Pancreas (tissue), 10 donors: ENCODE measurements around the gene R3HDM4. TPM values are rescaled to one million over a fixed set of nuclear protein-coding genes. Genes with fewer than 3 reads are reported as not detected.
"Not testable (repeated sequence)": the region's sequence is repeated elsewhere in the genome, so short reads cannot be mapped to it uniquely, and the experiment has no call there.

Source experiments
- ATAC-seq, 4 donors: fragments of 200-7000 bp; cut with Tn5 transposase; one replicate each; pipeline versions ENCODE4 v1.8.0 to v1.9.1; 2020; ENCODE audit warnings: mild to moderate bottlenecking in 4 of 4, moderate library complexity in 4 of 4
- DNase-seq, 6 donors: peaks; one replicate each; pipeline ENCODE4 v3.0.0-alpha.2; 2020
- FAIRE-seq: peaks from 2 replicates; lab custom pipeline; 2012; peaks lifted over from hg19 to GRCh38; lab: Jason Lieb, UNC
- H3K27ac ChIP-seq, 4 donors: fragments of 200-600 bp; sonication (generic); 1 replicate in 3 of 4; 2 replicates in 1 of 4; pipeline versions ENCODE4 v1.5.0 to v1.8.0; 2020
- H3K27me3 ChIP-seq, 4 donors: fragments of 200-600 bp; one replicate each; pipeline ENCODE4 v1.8.0; 2021
- H3K36me3 ChIP-seq, 3 donors: fragments of 200-600 bp; sonication (generic) in 1 of 3; one replicate each; pipeline versions ENCODE4 v1.5.0 to v1.8.0; 2020 to 2021
- H3K4me1 ChIP-seq, 3 donors: fragments of 200-600 bp; one replicate each; pipeline ENCODE4 v1.8.0; 2021
- H3K4me3 ChIP-seq, 4 donors: fragments of 200-600 bp; sonication (generic) in 2 of 4; one replicate each; pipeline versions ENCODE4 v1.5.0 to v1.8.0; 2020 to 2021
- H3K9me3 ChIP-seq, 4 donors: fragments of 200-600 bp; one replicate each; pipeline ENCODE4 v1.8.0; 2021
- CTCF ChIP-seq, 4 donors: fragments of 200-600 bp; sonication (generic) in 3 of 4; IDR thresholded peaks; one replicate each; pipeline versions ENCODE4 v1.5.0 to v1.8.0; 2021; ENCODE audit warnings: antibody characterized with exemption in 4 of 4
- WGBS, 2 donors: extraction: QIAGEN DNeasy Blood & Tissue Kit; methylation state at CpG; one replicate each; pipeline ENCODE4 v1.1.7; 2013; 5-methylcytosine and 5-hydroxymethylcytosine counted together
- intact Hi-C, 3 donors: fragments of 100-400 bp; cut with DNase I; formaldehyde crosslinking; loops; one replicate each; pipeline versions ENCODE4 v1.11.1 to v1.14.2; 2022
- polyA plus RNA-seq, 2 donors: library from polyadenylated mRNA; stranded (reverse); fragments of 200-250 nt; gene quantifications; one replicate each; pipeline ENCODE4 v1.2.3, GENCODE V29; 2013
- total RNA-seq, 6 donors: library from RNA; stranded (reverse); fragmentation: NEBNext Ultra II Directional in 4 of 6; extraction: Animal tissue kit (Norgen Biotek cat#: 25700) in 4 of 6; gene quantifications; one replicate each; pipeline versions ENCODE4 v1.2.1 to v1.2.4, GENCODE V29; 2021 to 2023
- donor health status: healthy with polysubstance abuse.
- donor health status: DM: no; HTN: no; CAD: no; lungs with moderate emphysema.
- donor health status: DM: no; HTN: no; CAD: no.
- donor health status: control.
- donor health status: control.
- donor health status: Bipolar disorder and iron deficiency.
- donor health status: DM: yes; HTN: yes; CAD: no.
- donor health status: DM: no; HTN: no; CAD: no.
- donor health status: DM: no; HTN: no; CAD: no.
- donor health status: DM: yes; HTN: yes; CAD: no.

R3HDM4 gene
- total and polyA plus RNA-seq, 8 donors = 21.6 to 57.2 (median 31.8) TPM

- ATAC-seq (no peak), FAIRE-seq (no peak), DNase-seq (peak in 1 of 6 donors; percentile 58)
- Histone ChIP-seq H3K27me3 (peaks cover 0 to 7% (median 0%) of the 10 kb centered on the region in 4 donors), H3K27ac (peak overlapping the region; percentile 45 to 68 (median 60)), H3K4me1 (peaks cover 0 to 5% (median 0%) of the 10 kb centered on the region in 3 donors), H3K36me3 (no peaks in the 10 kb centered on the region), H3K4me3 (no peak overlapping the region), H3K9me3 (no peaks in the 10 kb centered on the region)
- no peak for TF ChIP-seq CTCF (IDR thresholded peaks at IDR 0.05)
- intact Hi-C loops = no loop called here
- WGBS, 2 donors = 34 to 50% methylated on average over 13 of the region's 13 CpGs
Observed at GRCh38 chr19:850979-851335, 62.1 kb downstream of the R3HDM4 start.

- Histone ChIP-seq H3K4me1 (peaks cover 0 to 5% (median 0%) of the 10 kb centered on the region in 3 donors), H3K4me3 (no peak overlapping the region), H3K36me3 (no peaks in the 10 kb centered on the region), H3K27ac (peak overlapping the region; percentile 45 to 68 (median 60)), H3K27me3 (peaks cover 0 to 7% (median 0%) of the 10 kb centered on the region in 4 donors), H3K9me3 (no peaks in the 10 kb centered on the region)
- DNase-seq (peak; percentile 78 to 93 (median 88)), FAIRE-seq (no peak), ATAC-seq (peak; percentile 92 to 94 (median 92))
- 15 to 17% methylated on average over 27 to 28 of the region's 28 CpGs for WGBS, 2 donors
- intact Hi-C loops = no loop called here
- no peak for TF ChIP-seq CTCF (IDR thresholded peaks at IDR 0.05)
Observed at GRCh38 chr19:850221-850978, 62.6 kb downstream of the R3HDM4 start.

- H3K27me3 ChIP-seq, H3K4me3 ChIP-seq, FAIRE-seq, DNase-seq, H3K36me3 ChIP-seq, intact Hi-C loops, H3K9me3 ChIP-seq, H3K4me1 ChIP-seq, H3K27ac ChIP-seq, ATAC-seq: not testable (repeated sequence)
- WGBS, 2 donors = 75 to 87% methylated on average over 8 of the region's 8 CpGs
Observed at GRCh38 chr19:849195-849594, 63.8 kb downstream of the R3HDM4 start.

GRCh38 chr19:848386-848921, 64.6 kb downstream of the R3HDM4 start:
- no peak for ATAC-seq
- H3K9me3 ChIP-seq = no peaks in the 10 kb centered on the region
- FAIRE-seq = no peak
- peaks cover 0 to 10% (median 5%) of the 10 kb centered on the region in 3 donors for H3K4me1 ChIP-seq
- DNase-seq = no peak
- no peak for TF ChIP-seq CTCF (IDR thresholded peaks at IDR 0.05)
- H3K27me3 ChIP-seq = peaks cover 0 to 7% (median 0%) of the 10 kb centered on the region in 4 donors
- H3K27ac ChIP-seq = no peak overlapping the region
- 35 to 43% methylated on average over 12 of the region's 12 CpGs for WGBS, 2 donors
- no peak overlapping the region for H3K4me3 ChIP-seq
- intact Hi-C loops = no loop called here
- H3K36me3 ChIP-seq = no peaks in the 10 kb centered on the region

Other genes with a start within 250 kb of the R3HDM4 start
- gene FSTL3, start 236.8 kb downstream of the R3HDM4 start, total RNA-seq = 100 to 1,000 TPM in 1 of 6 donors, 10 to 100 TPM in 3, 1 to 10 TPM in 2; 6.6 to 148 (median 18.4) TPM
- 100 to 1,000 TPM in 1 of 2 donors, 10 to 100 TPM in 1; 24.1 to 119 TPM for gene FSTL3, start 236.8 kb downstream of the R3HDM4 start, polyA plus RNA-seq
- gene PRSS57, start 217.8 kb downstream of the R3HDM4 start, total RNA-seq = not detected
- gene PRSS57, start 217.8 kb downstream of the R3HDM4 start, polyA plus RNA-seq = not detected
- 10 to 100 TPM in 1 of 6 donors, 1 to 10 TPM in 5; 3.5 to 12.6 (median 5.1) TPM for gene PALM, start 204.3 kb downstream of the R3HDM4 start, total RNA-seq
- gene PALM, start 204.3 kb downstream of the R3HDM4 start, polyA plus RNA-seq = 10 to 100 TPM in 1 of 2 donors, 1 to 10 TPM in 1; 9.2 to 10.1 TPM
- gene MISP, start 162.1 kb downstream of the R3HDM4 start, total RNA-seq = 1 to 10 TPM in 5 of 6 donors, under 1 TPM in 1; 0.63 to 2.6 (median 1.3) TPM
- gene MISP, start 162.1 kb downstream of the R3HDM4 start, polyA plus RNA-seq = 1 to 10 TPM; 1.3 to 7.5 TPM
- 100 to 1,000 TPM in 5 of 6 donors, 10 to 100 TPM in 1; 83.3 to 160 (median 130) TPM for gene PTBP1, start 115.8 kb downstream of the R3HDM4 start, total RNA-seq
- gene PTBP1, start 115.8 kb downstream of the R3HDM4 start, polyA plus RNA-seq = 100 to 1,000 TPM in 1 of 2 donors, 10 to 100 TPM in 1; 90.7 to 104 TPM
- gene PLPPR3, start 91.3 kb downstream of the R3HDM4 start, total RNA-seq = under 1 TPM in 1 of 6 donors, not detected in 5; 0.38 TPM
- gene PLPPR3, start 91.3 kb downstream of the R3HDM4 start, polyA plus RNA-seq = under 1 TPM in 1 of 2 donors, not detected in 1; 0.05 TPM
- not detected for gene AZU1, start 85.4 kb downstream of the R3HDM4 start, total RNA-seq
- under 1 TPM in 1 of 2 donors, not detected in 1; 0.35 TPM for gene AZU1, start 85.4 kb downstream of the R3HDM4 start, polyA plus RNA-seq
- gene PRTN3, start 72.2 kb downstream of the R3HDM4 start, total RNA-seq = under 1 TPM in 1 of 6 donors, not detected in 5; 0.24 TPM
- under 1 TPM in 1 of 2 donors, not detected in 1; 0.14 TPM for gene PRTN3, start 72.2 kb downstream of the R3HDM4 start, polyA plus RNA-seq
- gene ELANE, start 60.9 kb downstream of the R3HDM4 start, total RNA-seq = under 1 TPM in 2 of 6 donors, not detected in 4; 0.16 to 0.35 TPM
- under 1 TPM; 0.19 to 0.57 TPM for gene ELANE, start 60.9 kb downstream of the R3HDM4 start, polyA plus RNA-seq
- 10 to 100 TPM in 2 of 6 donors, 1 to 10 TPM in 4; 2.5 to 48.8 (median 7.3) TPM for gene CFD, start 53.6 kb downstream of the R3HDM4 start, total RNA-seq
- 10 to 100 TPM; 27.8 to 48.1 TPM for gene CFD, start 53.6 kb downstream of the R3HDM4 start, polyA plus RNA-seq
- gene MED16, start 20.0 kb downstream of the R3HDM4 start, total RNA-seq = 10 to 100 TPM; 23.0 to 46.5 (median 33.5) TPM
- 100 to 1,000 TPM; 139 to 147 TPM for gene MED16, start 20.0 kb downstream of the R3HDM4 start, polyA plus RNA-seq
- not detected for gene RNU6-9, start 19.7 kb downstream of the R3HDM4 start, total RNA-seq
- not detected for gene RNU6-9, start 19.7 kb downstream of the R3HDM4 start, polyA plus RNA-seq
- 1 to 10 TPM in 1 of 6 donors, under 1 TPM in 4, not detected in 1; 0.16 to 1.0 (median 0.25) TPM for gene KISS1R, start 4.1 kb upstream of the R3HDM4 start, total RNA-seq
- under 1 TPM in 1 of 2 donors, not detected in 1; 0.80 TPM for gene KISS1R, start 4.1 kb upstream of the R3HDM4 start, polyA plus RNA-seq
- 1 to 10 TPM; 6.5 to 8.5 (median 7.3) TPM for gene ARID3A, start 12.8 kb upstream of the R3HDM4 start, total RNA-seq
- 1 to 10 TPM; 4.6 to 5.2 TPM for gene ARID3A, start 12.8 kb upstream of the R3HDM4 start, polyA plus RNA-seq
- 10 to 100 TPM; 12.3 to 26.2 (median 19.0) TPM for gene WDR18, start 71.1 kb upstream of the R3HDM4 start, total RNA-seq
- gene WDR18, start 71.1 kb upstream of the R3HDM4 start, polyA plus RNA-seq = 10 to 100 TPM; 75.1 to 84.8 TPM
- gene GRIN3B, start 87.2 kb upstream of the R3HDM4 start, total RNA-seq = not detected
- under 1 TPM; 0.08 to 0.09 TPM for gene GRIN3B, start 87.2 kb upstream of the R3HDM4 start, polyA plus RNA-seq
- 10 to 100 TPM; 65.9 to 99.1 (median 83.7) TPM for gene TMEM259, start 107.9 kb upstream of the R3HDM4 start, total RNA-seq
- gene TMEM259, start 107.9 kb upstream of the R3HDM4 start, polyA plus RNA-seq = 100 to 1,000 TPM; 385 to 448 TPM
- not detected for gene RNU6-2, start 108.3 kb upstream of the R3HDM4 start, total RNA-seq
- not detected for gene RNU6-2, start 108.3 kb upstream of the R3HDM4 start, polyA plus RNA-seq
- 10 to 100 TPM; 46.4 to 73.8 (median 56.2) TPM for gene CNN2, start 113.4 kb upstream of the R3HDM4 start, total RNA-seq
- 10 to 100 TPM; 20.4 to 40.9 TPM for gene CNN2, start 113.4 kb upstream of the R3HDM4 start, polyA plus RNA-seq
- gene ABCA7, start 126.9 kb upstream of the R3HDM4 start, total RNA-seq = 10 to 100 TPM in 4 of 6 donors, 1 to 10 TPM in 2; 6.9 to 27.0 (median 16.0) TPM
- 100 to 1,000 TPM in 1 of 2 donors, 10 to 100 TPM in 1; 60.9 to 131 TPM for gene ABCA7, start 126.9 kb upstream of the R3HDM4 start, polyA plus RNA-seq
- 10 to 100 TPM in 3 of 6 donors, 1 to 10 TPM in 3; 5.1 to 15.8 (median 8.4) TPM for gene ARHGAP45, start 153.9 kb upstream of the R3HDM4 start, total RNA-seq
- 10 to 100 TPM; 11.6 to 21.6 TPM for gene ARHGAP45, start 153.9 kb upstream of the R3HDM4 start, polyA plus RNA-seq
- 10 to 100 TPM; 40.0 to 66.5 (median 58.6) TPM for gene POLR2E, start 182.2 kb upstream of the R3HDM4 start, total RNA-seq
- 10 to 100 TPM; 62.5 to 69.4 TPM for gene POLR2E, start 182.2 kb upstream of the R3HDM4 start, polyA plus RNA-seq
- 100 to 1,000 TPM in 1 of 6 donors, 10 to 100 TPM in 5; 48.8 to 112 (median 63.8) TPM for gene GPX4, start 190.8 kb upstream of the R3HDM4 start, total RNA-seq
- gene GPX4, start 190.8 kb upstream of the R3HDM4 start, polyA plus RNA-seq = 100 to 1,000 TPM; 255 to 290 TPM